ENCODE results near the gene MACROD2. TPM values are rescaled to one million over a fixed set of nuclear protein-coding genes. Genes with fewer than 3 reads are reported as not detected.

MACROD2 gene
- total RNA-seq, 1 experiment from 2014 or later: 3.1 TPM

DNA sequence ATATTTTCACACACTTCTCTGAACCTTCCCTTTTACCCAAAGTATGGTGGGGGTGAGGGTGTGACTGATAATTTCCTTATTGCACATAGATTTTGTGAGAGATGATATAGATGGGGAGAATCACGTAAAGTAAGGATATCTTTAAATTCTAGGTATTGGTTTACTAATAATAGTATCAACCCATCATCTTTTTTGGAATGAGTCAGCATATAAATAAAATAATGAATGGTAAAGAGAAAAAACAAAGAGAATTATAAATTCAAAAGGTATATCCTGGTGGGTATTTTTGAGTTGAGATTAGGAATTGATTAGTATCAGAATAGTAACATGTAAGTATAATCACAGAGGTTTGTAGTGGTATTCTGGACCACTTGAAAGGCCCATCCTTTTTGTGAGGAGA, 56.1 kb downstream of the MACROD2 start:
- CTCF ChIA-PET: no interaction called here

DNA sequence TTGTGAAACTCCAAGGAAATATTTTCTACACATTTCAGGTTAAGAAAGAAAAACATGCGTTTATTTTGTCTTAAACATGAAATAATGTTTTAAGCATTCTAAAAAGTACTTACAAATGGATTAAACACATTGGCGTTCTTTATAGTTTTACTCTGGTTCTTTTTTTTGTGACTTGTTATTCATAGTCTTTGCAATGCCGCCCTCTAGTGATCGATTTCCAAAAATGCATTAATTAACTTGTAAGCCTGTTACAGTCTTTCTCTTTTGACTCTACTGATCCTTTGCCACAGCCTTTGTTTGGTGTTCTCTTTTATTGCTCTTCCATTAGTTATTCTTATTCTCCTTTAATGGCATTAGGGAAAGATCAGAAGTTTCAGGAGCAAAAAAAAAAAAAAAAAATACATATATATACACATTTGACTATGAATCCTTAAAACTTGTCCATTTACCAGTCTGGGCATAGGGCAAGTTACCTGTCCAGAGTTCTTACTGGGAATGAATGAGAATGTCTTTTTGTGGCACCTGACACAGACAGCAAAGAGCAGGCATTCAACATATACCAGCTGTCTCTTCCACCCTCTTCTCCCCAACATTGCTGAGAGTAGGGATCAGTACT, 59.9 kb downstream of the MACROD2 start:
- peak; percentile 79 for DNase-seq (ENCODE audit: unreplicated experiment)
- TF ChIP-seq, protein P1, sequence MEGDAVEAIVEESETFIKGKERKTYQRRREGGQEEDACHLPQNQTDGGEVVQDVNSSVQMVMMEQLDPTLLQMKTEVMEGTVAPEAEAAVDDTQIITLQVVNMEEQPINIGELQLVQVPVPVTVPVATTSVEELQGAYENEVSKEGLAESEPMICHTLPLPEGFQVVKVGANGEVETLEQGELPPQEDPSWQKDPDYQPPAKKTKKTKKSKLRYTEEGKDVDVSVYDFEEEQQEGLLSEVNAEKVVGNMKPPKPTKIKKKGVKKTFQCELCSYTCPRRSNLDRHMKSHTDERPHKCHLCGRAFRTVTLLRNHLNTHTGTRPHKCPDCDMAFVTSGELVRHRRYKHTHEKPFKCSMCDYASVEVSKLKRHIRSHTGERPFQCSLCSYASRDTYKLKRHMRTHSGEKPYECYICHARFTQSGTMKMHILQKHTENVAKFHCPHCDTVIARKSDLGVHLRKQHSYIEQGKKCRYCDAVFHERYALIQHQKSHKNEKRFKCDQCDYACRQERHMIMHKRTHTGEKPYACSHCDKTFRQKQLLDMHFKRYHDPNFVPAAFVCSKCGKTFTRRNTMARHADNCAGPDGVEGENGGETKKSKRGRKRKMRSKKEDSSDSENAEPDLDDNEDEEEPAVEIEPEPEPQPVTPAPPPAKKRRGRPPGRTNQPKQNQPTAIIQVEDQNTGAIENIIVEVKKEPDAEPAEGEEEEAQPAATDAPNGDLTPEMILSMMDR (IDR thresholded peaks at IDR 0.05; ENCODE audit: unreplicated experiment): peak; percentile 50
- H3K4me3 Mint-ChIP-seq (ENCODE audit: unreplicated experiment): no peak overlapping the region
- no peaks in the 10 kb centered on the region for H3K4me1 Mint-ChIP-seq (ENCODE audit: insufficient read depth, unreplicated experiment)
- intact Hi-C loops (cut with micrococcal nuclease): loop anchor here (1.0 to 10.0 kb wide), 4 partner anchors 157 to 1080 kb away; no protein-coding TSS in a partner anchor
- CTCF ChIA-PET: interaction anchor here (0.6 to 5.3 kb wide), 27 partner anchors 9 to 1110 kb away, joined by 3 to 154 read pairs (median 4); partner anchors contain the start of genes ESF1 and NDUFAF5
- no peaks in the 10 kb centered on the region for H3K36me3 Mint-ChIP-seq (ENCODE audit: insufficient read depth, unreplicated experiment)
- H3K9me3 Mint-ChIP-seq (ENCODE audit: unreplicated experiment): no peaks in the 10 kb centered on the region
- POLR2A ChIA-PET: interaction anchor here (0.6 to 3.7 kb wide), 7 partner anchors 8 to 1146 kb away, joined by 3 to 28 read pairs (median 4); partner anchors contain the start of gene MACROD2
- H3K27ac Mint-ChIP-seq (ENCODE audit: low read depth, unreplicated experiment): no peak overlapping the region
- BruUV-seq (replicated peaks): no TSS peak
- H3K27me3 Mint-ChIP-seq (ENCODE audit: insufficient read depth, unreplicated experiment): no peaks in the 10 kb centered on the region

More for the DNA sequence above, 56.1 kb downstream of the MACROD2 start:
- Mint-ChIP-seq H3K27ac (ENCODE audit: low read depth, unreplicated experiment) (no peak overlapping the region), H3K36me3 (ENCODE audit: insufficient read depth, unreplicated experiment) (no peaks in the 10 kb centered on the region), H3K9me3 (ENCODE audit: unreplicated experiment) (no peaks in the 10 kb centered on the region), H3K4me3 (ENCODE audit: unreplicated experiment) (no peak overlapping the region), H3K27me3 (ENCODE audit: insufficient read depth, unreplicated experiment) (no peaks in the 10 kb centered on the region), H3K4me1 (ENCODE audit: insufficient read depth, unreplicated experiment) (no peaks in the 10 kb centered on the region)
- POLR2A ChIA-PET: no interaction called here
- TF ChIP-seq, protein P1 (IDR thresholded peaks at IDR 0.05; ENCODE audit: unreplicated experiment): no peak
- intact Hi-C loops (cut with micrococcal nuclease): loop anchor here (10.0 kb wide), 1 partner anchor 1077 kb away; no protein-coding TSS in a partner anchor
- DNase-seq (ENCODE audit: unreplicated experiment): no peak
- BruUV-seq (replicated peaks): no TSS peak

DNA sequence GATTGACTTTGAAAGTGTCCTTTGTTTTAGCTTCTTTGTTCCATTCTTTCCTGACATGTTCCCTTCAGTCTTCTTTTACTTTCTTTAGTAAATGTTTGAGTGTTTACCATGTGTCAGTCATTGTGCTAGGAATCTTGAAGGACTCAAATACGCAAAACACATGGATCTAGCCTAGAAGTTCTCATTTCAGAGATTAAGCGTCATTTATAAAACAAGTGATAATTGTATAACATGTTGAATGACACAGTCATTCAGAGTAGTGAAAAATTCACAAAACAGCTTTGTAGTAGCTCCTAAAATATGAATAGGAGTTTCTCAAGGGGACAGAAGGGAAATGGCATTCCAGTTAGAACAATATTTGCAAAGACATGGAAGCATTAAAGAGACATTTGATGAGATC, 66.9 kb downstream of the MACROD2 start:
- BruUV-seq (replicated peaks): no TSS peak
- DNase-seq (ENCODE audit: unreplicated experiment): no peak
- no peaks in the 10 kb centered on the region for H3K4me1 Mint-ChIP-seq (ENCODE audit: insufficient read depth, unreplicated experiment)
- H3K27ac Mint-ChIP-seq (ENCODE audit: low read depth, unreplicated experiment): no peak overlapping the region
- H3K9me3 Mint-ChIP-seq (ENCODE audit: unreplicated experiment): no peaks in the 10 kb centered on the region
- CTCF ChIA-PET: interaction anchor here (0.6 to 3.6 kb wide), 4 partner anchors 10 to 1762 kb away, joined by 3 to 36 read pairs (median 5); no protein-coding TSS in a partner anchor
- TF ChIP-seq, protein P1 (IDR thresholded peaks at IDR 0.05; ENCODE audit: unreplicated experiment): no peak
- POLR2A ChIA-PET: no interaction called here
- intact Hi-C loops (cut with micrococcal nuclease): no loop called here
- H3K36me3 Mint-ChIP-seq (ENCODE audit: insufficient read depth, unreplicated experiment): no peaks in the 10 kb centered on the region
- H3K27me3 Mint-ChIP-seq (ENCODE audit: insufficient read depth, unreplicated experiment): no peaks in the 10 kb centered on the region
- no peak overlapping the region for H3K4me3 Mint-ChIP-seq (ENCODE audit: unreplicated experiment)

DNA sequence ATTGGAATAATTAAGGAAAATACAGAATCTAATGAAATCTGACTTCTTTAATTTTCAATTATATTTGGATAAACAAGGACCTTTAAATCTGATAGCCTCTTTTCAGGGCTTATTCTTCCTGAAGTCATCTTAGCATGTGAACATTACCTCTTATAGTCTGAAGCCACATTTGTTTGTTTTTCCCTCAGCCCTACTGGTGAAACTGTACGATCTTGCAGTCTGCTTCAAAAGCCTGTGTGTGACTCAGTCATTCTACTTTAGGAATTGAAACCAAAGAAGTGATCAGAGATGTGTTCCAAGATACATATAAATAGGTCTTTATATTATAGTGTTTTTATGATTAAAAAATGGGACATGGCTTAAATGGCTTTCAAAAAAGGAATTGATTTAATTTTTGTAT, 67.5 kb downstream of the MACROD2 start:
- TF ChIP-seq, protein P1 (IDR thresholded peaks at IDR 0.05; ENCODE audit: unreplicated experiment): no peak
- intact Hi-C loops (cut with micrococcal nuclease): no loop called here
- Mint-ChIP-seq H3K27me3 (ENCODE audit: insufficient read depth, unreplicated experiment) (no peaks in the 10 kb centered on the region), H3K4me1 (ENCODE audit: insufficient read depth, unreplicated experiment) (no peaks in the 10 kb centered on the region), H3K36me3 (ENCODE audit: insufficient read depth, unreplicated experiment) (no peaks in the 10 kb centered on the region), H3K27ac (ENCODE audit: low read depth, unreplicated experiment) (no peak overlapping the region), H3K4me3 (ENCODE audit: unreplicated experiment) (no peak overlapping the region), H3K9me3 (ENCODE audit: unreplicated experiment) (no peaks in the 10 kb centered on the region)
- ChIA-PET CTCF (interaction anchor here (3.6 kb wide), 1 partner anchor 243 kb away, joined by 36 read pairs; no protein-coding TSS in a partner anchor), POLR2A (no interaction called here)
- DNase-seq (ENCODE audit: unreplicated experiment): peak; percentile 2
- no TSS peak for BruUV-seq (replicated peaks)

Measured in MCF 10A (cell line).